A673 (cell line): Measurements from ENCODE around the gene GIPC2.

Source experiments
- EZH2 ChIP-seq: fragments of 200-600 bp; sonication (generic); IDR thresholded peaks from 2 replicates; pipeline ENCODE4 v1.6.1; 2017; ENCODE audit warnings: borderline replicate concordance, low read depth, mild to moderate bottlenecking, mixed read lengths, antibody characterized with exemption, low read length; ENCODE audit not compliant: poor library complexity, severe bottlenecking
- TF ChIP-seq, protein P1 (sequence below): fragments of 300-800, 200-600 bp; sonication (generic); conservative IDR thresholded peaks from 2 replicates; pipeline ENCODE4 v1.5.1; 2017; ENCODE audit warnings: low read depth, mild to moderate bottlenecking, antibody characterized with exemption, low read length, moderate library complexity, mixed read lengths

DNA sequence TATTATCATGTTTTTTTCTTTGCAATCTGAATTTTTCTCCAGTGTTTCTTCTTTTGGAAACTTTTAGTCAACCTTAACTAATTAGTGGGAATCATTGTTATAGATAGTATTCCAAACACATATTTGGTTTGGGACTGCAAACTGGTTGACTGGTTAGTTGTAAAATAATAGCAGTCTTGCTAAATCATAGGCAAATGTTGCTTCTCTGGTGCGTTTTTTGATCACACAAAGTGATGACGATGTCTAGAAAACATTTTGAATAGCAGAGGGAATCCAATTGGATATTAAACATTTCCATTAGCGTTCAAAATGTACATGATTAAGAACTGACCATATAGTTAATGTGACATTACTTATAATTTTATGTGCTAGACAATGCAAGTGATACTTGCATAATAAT is 36.5 kb upstream of the GIPC2 start:
- TF ChIP-seq, protein P1, sequence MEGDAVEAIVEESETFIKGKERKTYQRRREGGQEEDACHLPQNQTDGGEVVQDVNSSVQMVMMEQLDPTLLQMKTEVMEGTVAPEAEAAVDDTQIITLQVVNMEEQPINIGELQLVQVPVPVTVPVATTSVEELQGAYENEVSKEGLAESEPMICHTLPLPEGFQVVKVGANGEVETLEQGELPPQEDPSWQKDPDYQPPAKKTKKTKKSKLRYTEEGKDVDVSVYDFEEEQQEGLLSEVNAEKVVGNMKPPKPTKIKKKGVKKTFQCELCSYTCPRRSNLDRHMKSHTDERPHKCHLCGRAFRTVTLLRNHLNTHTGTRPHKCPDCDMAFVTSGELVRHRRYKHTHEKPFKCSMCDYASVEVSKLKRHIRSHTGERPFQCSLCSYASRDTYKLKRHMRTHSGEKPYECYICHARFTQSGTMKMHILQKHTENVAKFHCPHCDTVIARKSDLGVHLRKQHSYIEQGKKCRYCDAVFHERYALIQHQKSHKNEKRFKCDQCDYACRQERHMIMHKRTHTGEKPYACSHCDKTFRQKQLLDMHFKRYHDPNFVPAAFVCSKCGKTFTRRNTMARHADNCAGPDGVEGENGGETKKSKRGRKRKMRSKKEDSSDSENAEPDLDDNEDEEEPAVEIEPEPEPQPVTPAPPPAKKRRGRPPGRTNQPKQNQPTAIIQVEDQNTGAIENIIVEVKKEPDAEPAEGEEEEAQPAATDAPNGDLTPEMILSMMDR: no peak
- TF ChIP-seq EZH2: no peak
